ENCODE data around the gene RNF222.

The RNF222 gene

DNA sequence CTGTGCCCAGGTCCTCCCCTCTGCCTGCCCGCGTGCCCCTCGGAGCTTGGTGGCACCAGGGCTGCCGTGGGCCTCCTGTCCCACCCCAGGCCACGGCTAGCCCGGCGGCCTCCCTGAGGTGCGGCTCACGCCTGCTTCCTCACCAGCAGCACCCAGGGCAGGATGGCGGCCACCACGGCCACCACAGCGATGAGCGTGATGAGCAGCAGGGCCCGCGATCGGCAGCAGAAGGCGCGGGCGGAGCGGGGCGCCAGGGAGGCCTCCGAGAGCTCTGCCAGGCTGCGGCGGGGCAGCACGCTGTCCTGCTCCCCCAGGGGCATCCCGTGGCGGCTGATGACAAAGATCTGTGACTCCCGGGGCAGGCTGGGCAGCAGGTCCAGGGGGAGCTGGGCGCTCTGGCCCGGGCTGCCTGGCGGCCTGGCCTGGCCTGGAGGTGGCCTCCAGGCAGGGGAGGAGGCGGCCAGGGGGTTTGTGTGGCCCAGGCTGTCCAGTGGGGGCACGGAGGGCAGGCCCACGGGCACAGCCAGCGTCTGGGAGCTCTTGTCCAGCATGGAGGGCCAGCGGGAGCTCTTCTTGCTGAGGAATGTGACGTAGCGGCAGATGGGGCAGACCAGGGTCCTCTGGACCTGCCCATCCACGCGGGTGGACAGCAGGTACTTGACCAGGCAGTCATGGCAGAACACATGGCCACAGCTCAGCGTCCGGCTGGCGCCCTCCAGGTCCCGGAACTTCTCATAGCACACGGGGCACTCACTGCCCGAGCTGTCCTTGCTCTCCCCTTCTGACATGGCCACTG lies 4.8 kb downstream of the RNF222 start:
- no peak for TF ChIP-seq EZH2phosphoT487 (IDR thresholded peaks at IDR 0.05; ENCODE audit: borderline replicate concordance)
- no peak for TF ChIP-seq CTCF (conservative IDR thresholded peaks at IDR 0.05; ENCODE audit: low read length)
- H3K9ac ChIP-seq (ENCODE audit: low read depth, low read length, poor library complexity, severe bottlenecking): no peak overlapping the region
- H3K9me3 ChIP-seq (ENCODE audit: insufficient read depth, low read depth, low read length): no peaks in the 10 kb centered on the region
- no peaks in the 10 kb centered on the region for H3K9me2 ChIP-seq (replicated peaks; ENCODE audit: low read depth, low read length)
- peaks cover 5% of the 10 kb centered on the region for H3K4me1 ChIP-seq (ENCODE audit: insufficient read depth, low read length, poor library complexity, severe bottlenecking)
- H4K20me1 ChIP-seq (ENCODE audit: insufficient read depth, low read length, poor library complexity, severe bottlenecking): no peaks in the 10 kb centered on the region
- no peaks in the 10 kb centered on the region for H3F3A ChIP-seq (ENCODE audit: low read depth)
- no peaks in the 10 kb centered on the region for H3K27me3 ChIP-seq (ENCODE audit: insufficient read depth, low read length, poor library complexity, severe bottlenecking)
- no peaks in the 10 kb centered on the region for H3K36me3 ChIP-seq (ENCODE audit: insufficient read depth, low read length)
- no peak overlapping the region for H3K4me3 ChIP-seq (ENCODE audit: low read length, poor library complexity, severe bottlenecking)
- no peak overlapping the region for H3K4me2 ChIP-seq (ENCODE audit: low read depth, low read length, poor library complexity, severe bottlenecking)
- H3K79me2 ChIP-seq (ENCODE audit: insufficient read depth, low read length): no peaks in the 10 kb centered on the region
- H2AFZ ChIP-seq (ENCODE audit: low read length): no peak overlapping the region

DNA sequence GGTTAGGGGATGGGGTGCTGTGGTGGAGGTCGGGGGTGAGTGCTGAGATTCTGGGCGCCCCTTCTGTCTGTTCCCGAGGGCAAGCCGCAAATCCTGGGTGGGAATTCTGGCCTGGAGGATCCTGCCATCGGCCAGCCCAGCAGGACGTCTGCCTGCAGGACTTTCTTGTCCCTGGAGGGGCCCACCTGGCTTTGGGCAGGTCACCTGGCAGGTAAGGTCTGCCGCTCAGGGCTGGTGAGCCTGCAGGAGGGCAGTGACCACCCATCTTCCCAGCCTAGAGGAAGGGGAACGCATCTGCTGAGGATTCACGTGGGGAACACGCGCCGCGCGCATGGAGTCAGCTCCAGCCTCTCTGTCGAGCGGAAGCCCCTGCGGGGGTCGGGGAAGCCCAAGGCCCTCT lies 5.4 kb downstream of the RNF222 start:
- no peak for TF ChIP-seq EZH2phosphoT487 (IDR thresholded peaks at IDR 0.05; ENCODE audit: borderline replicate concordance)
- TF ChIP-seq CTCF (conservative IDR thresholded peaks at IDR 0.05; ENCODE audit: low read length): no peak
- Histone ChIP-seq H3K36me3 (ENCODE audit: insufficient read depth, low read length) (no peaks in the 10 kb centered on the region), H2AFZ (ENCODE audit: low read length) (no peak overlapping the region), H3K4me3 (ENCODE audit: low read length, poor library complexity, severe bottlenecking) (no peak overlapping the region), H4K20me1 (ENCODE audit: insufficient read depth, low read length, poor library complexity, severe bottlenecking) (no peaks in the 10 kb centered on the region), H3F3A (ENCODE audit: low read depth) (no peaks in the 10 kb centered on the region), H3K4me2 (ENCODE audit: low read depth, low read length, poor library complexity, severe bottlenecking) (no peak overlapping the region), H3K79me2 (ENCODE audit: insufficient read depth, low read length) (no peaks in the 10 kb centered on the region), H3K9me3 (ENCODE audit: insufficient read depth, low read depth, low read length) (no peaks in the 10 kb centered on the region), H3K9me2 (replicated peaks; ENCODE audit: low read depth, low read length) (no peaks in the 10 kb centered on the region), H3K9ac (ENCODE audit: low read depth, low read length, poor library complexity, severe bottlenecking) (no peak overlapping the region), H3K27me3 (ENCODE audit: insufficient read depth, low read length, poor library complexity, severe bottlenecking) (no peaks in the 10 kb centered on the region), H3K4me1 (ENCODE audit: insufficient read depth, low read length, poor library complexity, severe bottlenecking) (peaks cover 5% of the 10 kb centered on the region)

DNA sequence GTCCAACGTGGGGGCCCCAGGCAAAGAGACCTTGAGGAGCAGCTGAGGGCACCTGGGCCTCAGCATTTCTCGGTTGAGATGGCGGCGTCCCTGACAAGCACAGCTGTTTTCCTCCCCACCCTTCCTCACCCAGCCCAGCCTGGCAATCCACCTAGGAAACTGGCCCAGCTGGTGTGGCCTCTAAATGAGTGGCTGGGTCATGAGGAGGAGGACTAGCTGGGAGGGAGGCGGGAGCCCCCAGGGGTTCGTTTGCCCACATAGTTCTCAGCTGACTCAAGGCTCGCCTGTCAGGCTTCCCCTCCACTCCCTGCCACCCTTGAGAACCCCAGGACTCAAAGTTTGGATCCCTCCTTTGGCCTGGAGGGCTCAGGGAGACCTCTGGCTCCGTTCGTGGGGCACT lies 5.9 kb downstream of the RNF222 start:
- no peaks in the 10 kb centered on the region for H3K27me3 ChIP-seq (ENCODE audit: insufficient read depth, low read length, poor library complexity, severe bottlenecking)
- H3F3A ChIP-seq (ENCODE audit: low read depth): no peaks in the 10 kb centered on the region
- H3K9ac ChIP-seq (ENCODE audit: low read depth, low read length, poor library complexity, severe bottlenecking): no peak overlapping the region
- H3K4me2 ChIP-seq (ENCODE audit: low read depth, low read length, poor library complexity, severe bottlenecking): no peak overlapping the region
- no peaks in the 10 kb centered on the region for H3K9me3 ChIP-seq (ENCODE audit: insufficient read depth, low read depth, low read length)
- peaks cover 5% of the 10 kb centered on the region for H3K4me1 ChIP-seq (ENCODE audit: insufficient read depth, low read length, poor library complexity, severe bottlenecking)
- no peaks in the 10 kb centered on the region for H3K79me2 ChIP-seq (ENCODE audit: insufficient read depth, low read length)
- H2AFZ ChIP-seq (ENCODE audit: low read length): no peak overlapping the region
- H3K36me3 ChIP-seq (ENCODE audit: insufficient read depth, low read length): no peaks in the 10 kb centered on the region
- no peak for TF ChIP-seq EZH2phosphoT487 (IDR thresholded peaks at IDR 0.05; ENCODE audit: borderline replicate concordance)
- no peak for TF ChIP-seq CTCF (conservative IDR thresholded peaks at IDR 0.05; ENCODE audit: low read length)
- no peaks in the 10 kb centered on the region for H3K9me2 ChIP-seq (replicated peaks; ENCODE audit: low read depth, low read length)
- no peak overlapping the region for H3K4me3 ChIP-seq (ENCODE audit: low read length, poor library complexity, severe bottlenecking)
- H4K20me1 ChIP-seq (ENCODE audit: insufficient read depth, low read length, poor library complexity, severe bottlenecking): no peaks in the 10 kb centered on the region

Measured in Loucy (cell line).